ENCODE results near the gene ARHGAP32.

GRCh38 chr11:128941110-128941509 is 251.0 kb downstream of the ARHGAP32 start:
- TF ChIP-seq CTCF (IDR thresholded peaks at IDR 0.05) (no peak), EZH2phosphoT487 (IDR thresholded peaks at IDR 0.05) (no peak)
